Uterus (tissue), 2 donors: ENCODE measurements around the gene PLOD2.

Experiments
- POLR2A ChIP-seq, 2 donors: fragments of 450-650 bp; IDR thresholded peaks; one replicate each; pipeline ENCODE4 v1.6.1; 2016; ENCODE audit warnings: antibody characterized with exemption in 2 of 2, mild to moderate bottlenecking in 1 of 2, moderate library complexity in 1 of 2
- TF ChIP-seq, protein P1 (sequence below), 4 experiments: fragments of 200-600 bp in 2 of 4; fragments of 450-650 bp in 2 of 4; sonication (generic) in 2 of 4; IDR thresholded peaks; one replicate each; pipeline ENCODE4 v1.5.1; 2016 to 2019; ENCODE audit warnings: antibody characterized with exemption in 4 of 4, mild to moderate bottlenecking in 2 of 4, moderate library complexity in 1 of 4

DNA sequence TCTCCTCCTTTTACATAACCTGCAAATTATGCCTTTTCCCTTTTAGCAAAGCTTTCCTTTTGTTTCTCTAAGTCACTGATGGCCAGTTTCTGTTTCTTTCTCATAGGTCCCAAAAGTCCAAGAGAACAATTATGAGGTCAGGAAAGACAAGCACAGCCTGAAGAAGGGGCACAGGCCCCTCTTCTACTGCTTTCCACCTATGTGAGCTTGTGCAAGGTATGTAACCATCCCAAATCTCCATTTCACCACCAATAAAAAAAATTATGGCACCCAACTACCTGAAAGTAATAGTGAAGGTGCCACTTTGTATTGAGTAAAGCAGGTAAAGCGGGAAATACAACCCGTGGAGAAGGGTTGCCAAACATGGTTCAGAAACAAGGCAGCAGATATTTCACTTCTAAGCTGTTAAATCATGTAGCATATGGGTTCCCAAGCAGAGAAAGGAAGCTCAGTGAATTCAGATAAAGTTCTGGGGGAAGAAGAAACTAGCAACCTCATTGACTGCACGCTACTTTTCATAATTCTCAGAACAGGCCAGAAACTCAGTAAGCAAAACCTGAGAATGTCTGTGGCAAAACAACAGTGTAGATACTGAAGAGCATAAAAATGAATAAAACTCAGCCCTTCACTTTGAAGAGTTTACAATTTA is 4.2 kb downstream of the PLOD2 start:
- no peak for TF ChIP-seq POLR2A (IDR thresholded peaks at IDR 0.05)
- TF ChIP-seq, protein P1, sequence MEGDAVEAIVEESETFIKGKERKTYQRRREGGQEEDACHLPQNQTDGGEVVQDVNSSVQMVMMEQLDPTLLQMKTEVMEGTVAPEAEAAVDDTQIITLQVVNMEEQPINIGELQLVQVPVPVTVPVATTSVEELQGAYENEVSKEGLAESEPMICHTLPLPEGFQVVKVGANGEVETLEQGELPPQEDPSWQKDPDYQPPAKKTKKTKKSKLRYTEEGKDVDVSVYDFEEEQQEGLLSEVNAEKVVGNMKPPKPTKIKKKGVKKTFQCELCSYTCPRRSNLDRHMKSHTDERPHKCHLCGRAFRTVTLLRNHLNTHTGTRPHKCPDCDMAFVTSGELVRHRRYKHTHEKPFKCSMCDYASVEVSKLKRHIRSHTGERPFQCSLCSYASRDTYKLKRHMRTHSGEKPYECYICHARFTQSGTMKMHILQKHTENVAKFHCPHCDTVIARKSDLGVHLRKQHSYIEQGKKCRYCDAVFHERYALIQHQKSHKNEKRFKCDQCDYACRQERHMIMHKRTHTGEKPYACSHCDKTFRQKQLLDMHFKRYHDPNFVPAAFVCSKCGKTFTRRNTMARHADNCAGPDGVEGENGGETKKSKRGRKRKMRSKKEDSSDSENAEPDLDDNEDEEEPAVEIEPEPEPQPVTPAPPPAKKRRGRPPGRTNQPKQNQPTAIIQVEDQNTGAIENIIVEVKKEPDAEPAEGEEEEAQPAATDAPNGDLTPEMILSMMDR (IDR thresholded peaks at IDR 0.05), result no peak
